Liver (tissue), 3 donors: ENCODE data around the gene PLEKHG4.
A peak's percentile ranks its signal among the peaks of the same experiment; 100 is the strongest.

Experiments
- CTCF ChIP-seq: fragments of 150-350 bp; IDR thresholded peaks from 2 replicates; pipeline ENCODE4 v1.5.1; 2017; ENCODE audit warnings: improper control_type of control experiment, low read depth, low read length; ENCODE audit not compliant: missing input control
- EGR1 ChIP-seq, 2 donors: IDR thresholded peaks; 2 replicates each; pipeline ENCODE4 v1.6.1; 2016 to 2018; ENCODE audit warnings: antibody characterized with exemption in 2 of 2, low read depth in 2 of 2
- TAF1 ChIP-seq: conservative IDR thresholded peaks from 2 replicates; pipeline ENCODE4 v1.6.1; 2016; ENCODE audit warnings: antibody characterized with exemption, mild to moderate bottlenecking
- TF ChIP-seq, protein P1 (sequence below): IDR thresholded peaks from 2 replicates; pipeline ENCODE4 v1.6.1; 2016; ENCODE audit warnings: antibody characterized with exemption
- donor health status: healthy.
- donor health status: healthy.

DNA sequence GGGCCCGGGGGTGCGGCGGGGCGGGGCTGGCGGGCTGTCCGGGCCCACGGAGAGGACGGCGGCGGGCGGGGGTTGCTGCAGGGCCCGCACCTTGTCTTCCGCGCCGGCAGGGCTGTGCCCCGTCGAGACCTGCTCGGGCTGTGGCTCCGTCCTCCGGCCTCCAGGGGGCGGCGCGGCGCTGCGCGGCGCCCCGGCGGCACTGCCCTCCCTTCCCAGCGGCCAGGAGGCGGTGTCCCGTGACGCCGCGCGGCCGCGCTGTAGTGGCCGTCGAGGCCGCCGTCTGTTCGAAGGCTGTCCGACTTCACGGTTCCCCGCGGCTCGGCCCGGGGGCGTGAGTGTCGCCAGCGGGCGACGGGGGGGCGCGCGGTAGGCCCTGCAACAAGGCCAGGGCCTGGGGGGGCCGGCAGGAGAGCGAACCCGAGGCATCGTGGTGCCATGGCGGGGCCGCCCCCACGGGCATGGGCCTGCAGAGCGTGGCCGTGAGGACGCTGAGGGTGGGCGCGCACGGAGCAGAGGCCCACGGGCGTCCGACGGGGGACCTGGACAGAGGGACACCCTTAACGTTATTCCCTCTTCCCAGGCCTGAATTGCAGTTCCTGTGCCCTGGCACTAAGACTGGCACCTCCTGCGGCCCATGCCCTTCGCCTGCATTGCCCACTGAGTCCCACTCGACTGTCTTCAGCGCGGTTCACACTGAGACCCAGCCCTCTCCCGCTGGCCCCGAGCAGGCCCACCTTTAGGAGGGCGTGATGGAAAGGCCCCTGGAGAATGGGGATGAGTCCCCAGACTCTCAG lies at the start of gene PLEKHG4:
- TF ChIP-seq CTCF (peak; percentile 52), EGR1 (IDR thresholded peaks at IDR 0.05; ENCODE audit: low read depth in 2 of 2) (no peak), TAF1 (no peak)
- TF ChIP-seq, protein P1, sequence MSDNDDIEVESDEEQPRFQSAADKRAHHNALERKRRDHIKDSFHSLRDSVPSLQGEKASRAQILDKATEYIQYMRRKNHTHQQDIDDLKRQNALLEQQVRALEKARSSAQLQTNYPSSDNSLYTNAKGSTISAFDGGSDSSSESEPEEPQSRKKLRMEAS, result no peak
